Bronchial epithelial cell (primary cell): ENCODE data around the gene HLCS. TPM values are rescaled to one million over a fixed set of nuclear protein-coding genes. Genes with fewer than 3 reads are reported as not detected.

Experiments
- DNase-seq: peaks from one replicate; pipeline ENCODE4 v3.0.0-alpha.2; 2010; ENCODE audit warnings: low read depth
- FAIRE-seq: peaks from 2 replicates; lab custom pipeline; 2011; peaks lifted over from hg19 to GRCh38; lab: Jason Lieb, UNC
- H3K27me3 ChIP-seq: 2 replicates; pipeline ENCODE4 v1.5.1; 2011; ENCODE audit warnings: low read length; ENCODE audit not compliant: control insufficient read depth, insufficient read depth
- H3K36me3 ChIP-seq: 2 replicates; pipeline ENCODE4 v1.5.1; 2011; ENCODE audit warnings: low read length; ENCODE audit not compliant: control insufficient read depth, insufficient read depth
- H3K4me3 ChIP-seq: 2 replicates; pipeline ENCODE4 v1.5.1; 2011; ENCODE audit warnings: mild to moderate bottlenecking, low read depth, low read length, control low read depth
- total RNA-seq: library from RNA; depleted of rRNA; stranded (reverse); fragments of >200 nt; gene quantifications from 2 replicates; pipeline ENCODE4 v1.2.1, GENCODE V29; 2014
- TF ChIP-seq, protein P1 (sequence below): IDR thresholded peaks from 2 replicates; pipeline ENCODE4 v1.5.1; 2011; ENCODE audit warnings: mild to moderate bottlenecking, moderate library complexity, low read length, control low read depth, inconsistent platforms; ENCODE audit not compliant: insufficient read depth, severe bottlenecking

Gene HLCS
- total RNA-seq, 1 donor from 2014 or later = 26.3 TPM

DNA sequence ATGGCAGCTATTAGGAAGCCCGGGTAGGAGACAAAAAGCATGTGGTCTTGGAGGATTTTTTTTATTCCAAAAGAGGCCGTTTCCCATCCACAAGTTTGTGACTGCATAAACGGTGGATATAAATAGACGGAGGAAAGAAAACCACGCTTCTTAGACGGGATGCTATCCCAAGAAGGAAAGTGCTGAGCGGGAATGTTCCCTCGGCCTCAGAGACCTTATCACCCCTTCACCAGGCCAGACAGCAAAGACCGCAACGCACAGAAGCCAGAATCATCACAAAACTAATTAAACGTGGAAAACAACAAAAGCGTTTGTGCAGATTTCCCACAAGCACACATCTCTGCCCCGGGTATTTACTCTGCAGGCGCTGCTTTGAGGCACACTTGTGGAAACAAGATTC, 43.2 kb downstream of the HLCS start:
- TF ChIP-seq, protein P1, sequence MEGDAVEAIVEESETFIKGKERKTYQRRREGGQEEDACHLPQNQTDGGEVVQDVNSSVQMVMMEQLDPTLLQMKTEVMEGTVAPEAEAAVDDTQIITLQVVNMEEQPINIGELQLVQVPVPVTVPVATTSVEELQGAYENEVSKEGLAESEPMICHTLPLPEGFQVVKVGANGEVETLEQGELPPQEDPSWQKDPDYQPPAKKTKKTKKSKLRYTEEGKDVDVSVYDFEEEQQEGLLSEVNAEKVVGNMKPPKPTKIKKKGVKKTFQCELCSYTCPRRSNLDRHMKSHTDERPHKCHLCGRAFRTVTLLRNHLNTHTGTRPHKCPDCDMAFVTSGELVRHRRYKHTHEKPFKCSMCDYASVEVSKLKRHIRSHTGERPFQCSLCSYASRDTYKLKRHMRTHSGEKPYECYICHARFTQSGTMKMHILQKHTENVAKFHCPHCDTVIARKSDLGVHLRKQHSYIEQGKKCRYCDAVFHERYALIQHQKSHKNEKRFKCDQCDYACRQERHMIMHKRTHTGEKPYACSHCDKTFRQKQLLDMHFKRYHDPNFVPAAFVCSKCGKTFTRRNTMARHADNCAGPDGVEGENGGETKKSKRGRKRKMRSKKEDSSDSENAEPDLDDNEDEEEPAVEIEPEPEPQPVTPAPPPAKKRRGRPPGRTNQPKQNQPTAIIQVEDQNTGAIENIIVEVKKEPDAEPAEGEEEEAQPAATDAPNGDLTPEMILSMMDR = no peak
- DNase-seq = no peak
- FAIRE-seq = no peak
- Histone ChIP-seq H3K36me3 (peaks cover 2% of the 10 kb centered on the region), H3K27me3 (no peaks in the 10 kb centered on the region), H3K4me3 (no peak overlapping the region)

DNA sequence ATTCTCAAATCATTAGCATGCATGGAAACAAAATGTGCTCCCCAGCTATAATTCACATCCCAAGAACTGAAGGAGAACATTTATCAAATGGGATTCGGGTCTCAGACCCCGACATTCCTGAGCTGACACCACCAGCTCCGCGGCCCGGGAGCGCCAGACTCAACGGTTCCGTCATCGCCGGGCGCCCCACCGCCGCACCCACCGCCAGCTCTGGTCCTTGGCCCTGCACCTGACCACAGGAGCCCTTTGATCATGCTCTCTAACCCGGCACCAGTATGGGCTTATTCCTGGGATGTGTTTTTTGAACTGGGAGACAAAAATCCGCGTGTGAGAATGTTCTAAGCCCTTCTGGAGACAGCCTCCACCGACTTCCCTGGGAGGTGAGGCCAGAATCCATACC, 43.6 kb downstream of the HLCS start:
- FAIRE-seq = no peak
- TF ChIP-seq, protein P1 = no peak

DNA sequence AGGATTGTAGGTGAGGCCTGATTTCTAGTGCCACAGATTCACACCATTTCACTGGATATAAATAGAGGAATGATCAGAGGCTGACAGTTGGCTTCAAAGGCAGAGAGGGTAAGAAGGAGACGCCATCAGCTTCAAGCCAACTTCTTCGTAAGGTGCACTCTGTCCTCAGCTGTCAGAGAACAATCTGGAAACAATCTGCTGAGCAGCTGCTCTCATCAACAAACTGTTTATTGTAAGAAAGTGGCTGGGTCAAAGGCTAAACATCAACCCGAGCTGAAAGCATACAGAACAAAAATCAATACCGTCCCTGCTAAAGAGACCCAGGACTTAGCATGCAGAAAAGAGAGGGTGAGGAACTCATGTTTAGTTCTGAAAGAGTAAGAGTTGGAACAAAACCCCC, 48.2 kb downstream of the HLCS start:
- TF ChIP-seq, protein P1 = no peak
- Histone ChIP-seq H3K27me3 (no peaks in the 10 kb centered on the region), H3K4me3 (no peak overlapping the region), H3K36me3 (no peaks in the 10 kb centered on the region)
- FAIRE-seq = no peak
- DNase-seq = no peak

More for the DNA sequence above, 43.6 kb downstream of the HLCS start:
- no peak overlapping the region for H3K4me3 ChIP-seq
- DNase-seq = no peak
- no peaks in the 10 kb centered on the region for H3K27me3 ChIP-seq
- H3K36me3 ChIP-seq = peaks cover 2% of the 10 kb centered on the region

DNA sequence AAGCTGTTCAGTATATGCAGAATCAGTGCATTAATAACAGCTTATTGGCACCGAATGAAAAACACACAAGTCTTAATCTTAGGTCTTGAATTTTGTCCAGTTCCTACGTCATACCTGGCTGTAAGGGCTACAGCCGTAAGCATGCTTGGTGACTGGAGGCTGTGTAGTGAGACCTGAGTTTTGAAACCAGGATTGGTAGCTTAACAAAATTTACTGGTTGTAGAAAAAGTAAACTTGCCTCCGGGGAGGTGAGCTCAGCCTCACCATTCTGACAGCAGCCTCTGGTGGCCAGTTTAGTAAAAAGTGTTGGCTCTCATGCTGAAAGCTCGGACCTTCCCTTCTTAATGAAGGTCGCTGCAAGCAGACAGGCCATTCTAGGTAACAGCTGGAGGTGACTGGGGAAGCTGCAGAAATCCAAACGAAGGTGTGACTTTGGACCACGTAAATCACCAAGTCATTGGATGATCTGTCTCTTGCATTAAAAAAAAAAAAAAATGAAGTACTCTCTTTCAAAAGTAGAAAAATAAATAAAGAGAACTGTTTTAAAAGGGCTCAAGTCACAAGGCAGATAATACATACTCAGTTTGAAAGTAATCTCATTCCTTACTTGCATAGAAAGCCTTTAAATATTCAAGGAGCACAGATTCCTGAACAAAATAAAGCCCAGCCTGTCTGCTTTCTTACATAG, 48.9 kb downstream of the HLCS start:
- peak; percentile 60 for DNase-seq
- no peaks in the 10 kb centered on the region for H3K27me3 ChIP-seq
- TF ChIP-seq, protein P1 = peak; percentile 87
- H3K36me3 ChIP-seq = no peaks in the 10 kb centered on the region
- FAIRE-seq = no peak
- no peak overlapping the region for H3K4me3 ChIP-seq

DNA sequence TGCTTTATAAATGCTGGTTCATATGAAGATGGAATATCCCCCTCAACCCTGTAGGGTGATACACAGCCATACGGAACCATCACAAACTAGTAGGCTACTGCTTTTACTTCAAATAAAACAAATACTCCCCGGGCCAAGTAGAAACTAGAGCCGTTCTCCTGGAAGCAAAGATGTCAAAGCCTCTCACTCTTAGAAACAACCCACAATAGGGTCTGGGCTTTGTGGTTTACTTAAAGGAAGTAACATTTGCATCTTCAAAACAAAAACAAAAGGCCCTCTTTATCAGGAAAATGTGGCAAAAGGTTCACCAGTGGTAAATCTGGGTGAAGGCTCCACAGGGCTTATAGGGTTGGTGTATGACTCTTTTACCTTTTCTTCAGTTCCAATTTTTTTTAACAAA, 49.8 kb downstream of the HLCS start:
- TF ChIP-seq, protein P1 = no peak
- Histone ChIP-seq H3K4me3 (no peak overlapping the region), H3K27me3 (no peaks in the 10 kb centered on the region), H3K36me3 (no peaks in the 10 kb centered on the region)
- DNase-seq (no peak), FAIRE-seq (no peak)
